Keratinocyte (primary cell): ENCODE measurements around the gene TRIM47. TPM values are rescaled to one million over a fixed set of nuclear protein-coding genes. Genes with fewer than 3 reads are reported as not detected.
A peak's percentile ranks its signal among the peaks of the same experiment; 100 is the strongest.

Experiments used
- DNase-seq: peaks from one replicate; pipeline ENCODE4 v3.0.0-alpha.2; 2011; ENCODE audit warnings: low read depth, missing footprints, low spot score
- FAIRE-seq: peaks from 2 replicates; lab custom pipeline; 2011; peaks lifted over from hg19 to GRCh38; lab: Jason Lieb, UNC
- H2AFZ ChIP-seq: 2 replicates; pipeline ENCODE4 v1.6.0; 2012; ENCODE audit warnings: low read length, control low read depth, inconsistent platforms; ENCODE audit not compliant: control insufficient read depth
- H3K27ac ChIP-seq: 2 replicates; pipeline ENCODE4 v1.5.1; 2011; ENCODE audit warnings: low read length; ENCODE audit not compliant: control insufficient read depth, insufficient read depth
- H3K27me3 ChIP-seq: 3 replicates; pipeline ENCODE4 v1.6.0; 2011; ENCODE audit warnings: low read length; ENCODE audit not compliant: control insufficient read depth, insufficient read depth; ENCODE audit errors: extremely low read depth
- H3K36me3 ChIP-seq, 2 experiments: 2 replicates in 1 of 2; 3 replicates in 1 of 2; pipeline ENCODE4 v1.5.1; 2011; ENCODE audit warnings: low read length in 2 of 2, mild to moderate bottlenecking in 1 of 2; ENCODE audit not compliant: control insufficient read depth in 2 of 2, insufficient read depth in 2 of 2; ENCODE audit errors: extremely low read depth in 1 of 2
- H3K4me1 ChIP-seq: 3 replicates; pipeline ENCODE4 v1.5.1; 2011; ENCODE audit warnings: low read length; ENCODE audit not compliant: control insufficient read depth, insufficient read depth; ENCODE audit errors: extremely low read depth
- H3K4me2 ChIP-seq: 3 replicates; pipeline ENCODE4 v1.6.0; 2011; ENCODE audit warnings: low read depth, low read length; ENCODE audit not compliant: control insufficient read depth, insufficient read depth; ENCODE audit errors: extremely low read depth
- H3K4me3 ChIP-seq, 3 experiments: fragments of 200-600 bp in 1 of 3; sonication (generic) in 1 of 3; 2 replicates in 2 of 3; 3 replicates in 1 of 3; pipeline ENCODE4 v1.5.1; 2011 to 2016; ENCODE audit warnings: low read length in 3 of 3, mild to moderate bottlenecking in 3 of 3, control low read depth in 2 of 3, inconsistent platforms in 1 of 3, low read depth in 1 of 3, mixed read lengths in 1 of 3, mixed run types in 1 of 3, moderate library complexity in 1 of 3; ENCODE audit not compliant: control insufficient read depth in 2 of 3, insufficient read depth in 2 of 3; ENCODE audit errors: extremely low read depth in 1 of 3
- H3K79me2 ChIP-seq: 2 replicates; pipeline ENCODE4 v1.6.0; 2012; ENCODE audit warnings: low read length; ENCODE audit not compliant: control insufficient read depth, insufficient read depth
- H3K9ac ChIP-seq: 3 replicates; pipeline ENCODE4 v1.6.0; 2011; ENCODE audit warnings: low read length; ENCODE audit not compliant: control insufficient read depth, insufficient read depth; ENCODE audit errors: extremely low read depth
- H3K9me1 ChIP-seq: 3 replicates; pipeline ENCODE4 v1.6.0; 2011; ENCODE audit warnings: low read length; ENCODE audit not compliant: control insufficient read depth, insufficient read depth; ENCODE audit errors: extremely low read depth
- H3K9me3 ChIP-seq: 2 replicates; pipeline ENCODE4 v1.5.1; 2012; ENCODE audit warnings: low read depth, low read length; ENCODE audit not compliant: control insufficient read depth
- H4K20me1 ChIP-seq: 3 replicates; pipeline ENCODE4 v1.6.0; 2011; ENCODE audit warnings: low read length; ENCODE audit not compliant: control insufficient read depth, insufficient read depth; ENCODE audit errors: extremely low read depth
- CTCF ChIP-seq, 3 experiments: IDR thresholded peaks in 1 of 3; conservative IDR thresholded peaks in 1 of 3; optimal IDR thresholded peaks in 1 of 3; 2 replicates in 2 of 3; 3 replicates in 1 of 3; pipeline versions ENCODE3 to v1.5.1; 2011; ENCODE audit warnings: low read length in 3 of 3, mild to moderate bottlenecking in 3 of 3, moderate library complexity in 2 of 3, control low read depth in 1 of 3, inconsistent platforms in 1 of 3; ENCODE audit not compliant: insufficient read depth in 2 of 3; ENCODE audit errors: extremely low read depth in 1 of 3
- EZH2 ChIP-seq: IDR thresholded peaks from one replicate; pipeline ENCODE4 v1.6.1; 2012; ENCODE audit warnings: inconsistent platforms, mild to moderate bottlenecking, low read length, moderate library complexity
- dilution Hi-C: fragments of 300-500 bp; cut with MboI; formaldehyde crosslinking; loops from one replicate; pipeline ENCODE4 v1.7.0; 2020; ENCODE audit warnings: low sequenced_read_pairs; ENCODE audit not compliant: extremely low pct_ligation_motif_present
- polyA plus RNA-seq, 5 experiments: library from polyadenylated mRNA; depleted of rRNA in 3 of 5; stranded (reverse) in 3 of 5; stranded (forward) in 1 of 5; unstranded in 1 of 5; fragments of >200 nt; gene quantifications; 1 replicate in 1 of 5; 2 replicates in 3 of 5; 3 replicates in 1 of 5; pipeline versions ENCODE4 v1.2.1 to v1.2.3, GENCODE V29; 2011 to 2012; ENCODE audit warnings: missing spikeins in 2 of 5, low read depth in 1 of 5, low replicate concordance in 1 of 5

The TRIM47 gene
- polyA plus RNA-seq, 1 donor (not counting 4 experiments of a cell fraction or from before 2014, with no cell fraction given), result 9.4 TPM

GRCh38 chr17:75831032-75831571, 47.3 kb downstream of the TRIM47 start:
- peaks cover 3% of the 10 kb centered on the region for H3K4me1 ChIP-seq
- TF ChIP-seq CTCF (optimal IDR thresholded peaks at IDR 0.05 in 1 of 3, IDR thresholded peaks at IDR 0.05 in 1 of 3, conservative IDR thresholded peaks at IDR 0.05 in 1 of 3; ENCODE audit: extremely low read depth in 1 of 3, insufficient read depth in 2 of 3, low read length in 3 of 3) (no peak), EZH2 (no peak)
- no peaks in the 10 kb centered on the region for H3K36me3 ChIP-seq
- no peaks in the 10 kb centered on the region for H3K9me1 ChIP-seq
- no peak overlapping the region for H2AFZ ChIP-seq
- H3K9ac ChIP-seq, result no peak overlapping the region
- no peak overlapping the region for H3K4me3 ChIP-seq
- DNase-seq, result no peak
- no peak overlapping the region for H3K4me2 ChIP-seq
- FAIRE-seq, result no peak
- H3K9me3 ChIP-seq, result no peaks in the 10 kb centered on the region
- no peaks in the 10 kb centered on the region for H4K20me1 ChIP-seq
- dilution Hi-C loops, result no loop called here
- no peak overlapping the region for H3K27ac ChIP-seq
- no peaks in the 10 kb centered on the region for H3K79me2 ChIP-seq
- H3K27me3 ChIP-seq, result no peaks in the 10 kb centered on the region

GRCh38 chr17:75830164-75831031, 48.0 kb downstream of the TRIM47 start:
- no peak for FAIRE-seq

More at GRCh38 chr17:75830164-75831031, 48.0 kb downstream of the TRIM47 start:
- dilution Hi-C loops, result no loop called here
- H4K20me1 ChIP-seq, result no peaks in the 10 kb centered on the region
- no peak overlapping the region for H3K4me2 ChIP-seq
- no peaks in the 10 kb centered on the region for H3K9me1 ChIP-seq
- no peak overlapping the region for H3K9ac ChIP-seq
- no peaks in the 10 kb centered on the region for H3K79me2 ChIP-seq
- H3K4me3 ChIP-seq, result no peak overlapping the region
- H2AFZ ChIP-seq, result no peak overlapping the region
- no peaks in the 10 kb centered on the region for H3K36me3 ChIP-seq
- H3K9me3 ChIP-seq, result no peaks in the 10 kb centered on the region
- H3K27me3 ChIP-seq, result no peaks in the 10 kb centered on the region
- no peak for DNase-seq
- TF ChIP-seq CTCF (optimal IDR thresholded peaks at IDR 0.05 in 1 of 3, IDR thresholded peaks at IDR 0.05 in 1 of 3, conservative IDR thresholded peaks at IDR 0.05 in 1 of 3; ENCODE audit: extremely low read depth in 1 of 3, insufficient read depth in 2 of 3, low read length in 3 of 3), result peak; percentile 56 to 64 (median 64)
- TF ChIP-seq EZH2, result no peak
- H3K27ac ChIP-seq, result no peak overlapping the region
- H3K4me1 ChIP-seq, result peaks cover 3% of the 10 kb centered on the region
